Transverse colon (tissue), 4 donors: ENCODE data around the gene VAC14. TPM values are rescaled to one million over a fixed set of nuclear protein-coding genes. Genes with fewer than 3 reads are reported as not detected.

ENCODE experiments used
- DNase-seq: peaks from one replicate; pipeline ENCODE4 v3.0.0-alpha.2; 2019
- H3K27ac ChIP-seq, 4 donors: fragments of 200-600 bp; sonication (generic); 2 replicates each; pipeline ENCODE4 v1.5.1; 2016 to 2018; ENCODE audit warnings: inconsistent platforms in 4 of 4
- H3K27me3 ChIP-seq: fragments of 200-600 bp; sonication (generic); 2 replicates; pipeline ENCODE4 v1.5.1; 2017; ENCODE audit warnings: inconsistent platforms
- H3K36me3 ChIP-seq, 4 donors: fragments of 200-600 bp; sonication (generic); 2 replicates each; pipeline ENCODE4 v1.5.1; 2017 to 2019; ENCODE audit warnings: inconsistent platforms in 4 of 4
- H3K4me1 ChIP-seq, 4 donors: fragments of 200-600 bp; sonication (generic); 2 replicates each; pipeline ENCODE4 v1.5.1; 2017 to 2020; ENCODE audit warnings: inconsistent platforms in 4 of 4
- H3K4me3 ChIP-seq, 4 donors: fragments of 200-600 bp; sonication (generic); 1 replicate in 1 of 4; 2 replicates in 3 of 4; pipeline versions ENCODE4 v1.5.1 to v1.6.1; 2017 to 2019; ENCODE audit warnings: inconsistent platforms in 4 of 4
- H3K9me3 ChIP-seq, 2 donors: fragments of 200-600 bp; sonication (generic); 2 replicates each; pipeline ENCODE4 v1.5.1; 2017 to 2019; ENCODE audit warnings: inconsistent platforms in 2 of 2
- CTCF ChIP-seq, 5 experiments: fragments of 200-600 bp in 3 of 5; fragments of 450-650 bp in 2 of 5; sonication (generic) in 3 of 5; IDR thresholded peaks; 1 replicate in 2 of 5; 2 replicates in 3 of 5; pipeline ENCODE4 v1.5.1; 2016 to 2017; ENCODE audit warnings: antibody characterized with exemption in 5 of 5, inconsistent platforms in 3 of 5, mild to moderate bottlenecking in 2 of 5, moderate library complexity in 1 of 5
- EP300 ChIP-seq: sonication (generic); formaldehyde crosslinking; IDR thresholded peaks from one replicate; pipeline ENCODE4 v1.6.1; 2017; ENCODE audit warnings: antibody characterized with exemption, low read depth
- POLR2A ChIP-seq: fragments of 450-650 bp; IDR thresholded peaks from one replicate; pipeline ENCODE4 v1.6.1; 2016; ENCODE audit warnings: antibody characterized with exemption, mild to moderate bottlenecking, moderate library complexity
- POLR2AphosphoS5 ChIP-seq, 3 donors: sonication (generic); formaldehyde crosslinking; IDR thresholded peaks; one replicate each; pipeline ENCODE4 v1.6.1; 2016; ENCODE audit warnings: antibody characterized with exemption in 3 of 3
- WGBS, 2 donors: methylation state at CpG; one replicate each; pipeline ENCODE4 v1.1.5; 2018; ENCODE audit warnings: low coverage in 1 of 2; 5-methylcytosine and 5-hydroxymethylcytosine counted together
- in situ Hi-C, 4 donors: fragments of 200-750 bp; cut with MboI; loops; one replicate each; pipeline versions ENCODE4 v1.15.0 to v1.15.1; 2017; ENCODE audit warnings: low sequenced_read_pairs in 3 of 4, low pct_ligation_motif_present in 1 of 4, low pct_unique_long_range_greater_than_20kb in 1 of 4
- intact Hi-C: fragments of 100-400 bp; cut with DNase I; formaldehyde crosslinking; loops from one replicate; pipeline ENCODE4 v1.15.1; 2023; ENCODE audit warnings: low total_unique reads
- total RNA-seq, 4 donors: library from RNA; depleted of rRNA; stranded (reverse); fragments of >200 nt; gene quantifications; one replicate each; pipeline ENCODE4 v1.1.0, GENCODE V29; 2016

Gene VAC14
- total RNA-seq, 4 donors from 2014 or later: 37.2 to 270 (median 64.3) TPM

GRCh38 chr16:70795296-70795912 is 5.6 kb downstream of the VAC14 start:
- intact Hi-C loops (no loop called here), in situ Hi-C loops (no loop called here)
- no peaks in the 10 kb centered on the region for H3K9me3 ChIP-seq
- H3K4me1 ChIP-seq: peaks cover 8 to 20% (median 11%) of the 10 kb centered on the region in 4 donors
- no peak for DNase-seq
- H3K36me3 ChIP-seq: no peaks in the 10 kb centered on the region
- no peak overlapping the region for H3K4me3 ChIP-seq
- WGBS, 2 donors: 86 to 92% methylated on average over 6 to 12 of the region's 12 CpGs
- H3K27ac ChIP-seq: no peak overlapping the region
- no peaks in the 10 kb centered on the region for H3K27me3 ChIP-seq
- TF ChIP-seq EP300 (no peak), POLR2A (no peak), CTCF (IDR thresholded peaks at IDR 0.05) (no peak), POLR2AphosphoS5 (IDR thresholded peaks at IDR 0.05) (no peak)

- no peaks in the 10 kb centered on the region for H3K36me3 ChIP-seq
- H3K27me3 ChIP-seq: no peaks in the 10 kb centered on the region
- no peaks in the 10 kb centered on the region for H3K9me3 ChIP-seq
- no peak overlapping the region for H3K4me3 ChIP-seq
- H3K4me1 ChIP-seq: peaks cover 0 to 9% (median under 1%) of the 10 kb centered on the region in 4 donors
- H3K27ac ChIP-seq: no peak overlapping the region
- in situ Hi-C loops: no loop called here
- intact Hi-C loops: no loop called here
- 65 to 86% methylated on average over 8 of the region's 8 CpGs for WGBS, 2 donors
- no peak for DNase-seq
- TF ChIP-seq POLR2AphosphoS5 (IDR thresholded peaks at IDR 0.05): no peak
- no peak for TF ChIP-seq POLR2A
- TF ChIP-seq CTCF (IDR thresholded peaks at IDR 0.05): no peak
- TF ChIP-seq EP300: no peak
These were observed 7.0 kb downstream of the VAC14 start for GRCh38 chr16:70793851-70794502.

GRCh38 chr16:70790815-70791214 is 10.1 kb downstream of the VAC14 start:
- Histone ChIP-seq H3K4me3 (no peak overlapping the region), H3K9me3 (no peaks in the 10 kb centered on the region), H3K27ac (no peak overlapping the region), H3K36me3 (peaks cover 0 to 1% (median 0%) of the 10 kb centered on the region in 4 donors), H3K27me3 (no peaks in the 10 kb centered on the region), H3K4me1 (no peaks in the 10 kb centered on the region)
- DNase-seq: no peak
- no peak for TF ChIP-seq POLR2AphosphoS5 (IDR thresholded peaks at IDR 0.05)
- no peak for TF ChIP-seq CTCF (IDR thresholded peaks at IDR 0.05)
- no peak for TF ChIP-seq EP300
- no peak for TF ChIP-seq POLR2A
- 77 to 83% methylated on average over 5 to 8 of the region's 8 CpGs for WGBS, 2 donors
- intact Hi-C loops (no loop called here), in situ Hi-C loops (no loop called here)

GRCh38 chr16:70789595-70790447 is 11.1 kb downstream of the VAC14 start:
- in situ Hi-C loops: no loop called here
- TF ChIP-seq CTCF (IDR thresholded peaks at IDR 0.05) (no peak), POLR2AphosphoS5 (IDR thresholded peaks at IDR 0.05) (no peak), EP300 (no peak)
- Histone ChIP-seq H3K4me3 (no peak overlapping the region), H3K36me3 (peaks cover 0 to 6% (median 0%) of the 10 kb centered on the region in 4 donors), H3K4me1 (no peaks in the 10 kb centered on the region), H3K27me3 (no peaks in the 10 kb centered on the region), H3K9me3 (no peaks in the 10 kb centered on the region), H3K27ac (no peak overlapping the region)
- WGBS, 2 donors: 80 to 85% methylated on average over 3 to 16 of the region's 16 CpGs
- DNase-seq: no peak
- intact Hi-C loops: no loop called here
